NCI-H446 (cell line): ENCODE measurements around the gene APOH.

ENCODE experiments used
- DNase-seq, 2 experiments: peaks; one replicate each; lab custom pipeline; 2025; lab: John Stamatoyannopoulos, UW

APOH gene

GRCh38 chr17:66235377-66235994 lies 6.3 kb upstream of the APOH start:
- no peak for DNase-seq

- DNase-seq = no peak
Observed at GRCh38 chr17:66234611-66235010, 5.4 kb upstream of the APOH start.

- no peak for DNase-seq
Observed at GRCh38 chr17:66233023-66233753, 4.0 kb upstream of the APOH start.

- no peak for DNase-seq
Observed at GRCh38 chr17:66230922-66231591, 1.8 kb upstream of the APOH start.

GRCh38 chr17:66229783-66230538 lies 746 bp upstream of the APOH start:
- no peak for DNase-seq

GRCh38 chr17:66227212-66228045 lies 1.8 kb downstream of the APOH start:
- no peak for DNase-seq

GRCh38 chr17:66222798-66223350 lies 6.3 kb downstream of the APOH start:
- DNase-seq = no peak

GRCh38 chr17:66221755-66222530 lies 7.3 kb downstream of the APOH start:
- no peak for DNase-seq

GRCh38 chr17:66221343-66221742 lies 7.9 kb downstream of the APOH start:
- no peak for DNase-seq

- no peak for DNase-seq
Observed at GRCh38 chr17:66220079-66220835, 9.0 kb downstream of the APOH start.

- no peak for DNase-seq
Observed at GRCh38 chr17:66215529-66215911, 13.7 kb downstream of the APOH start.

GRCh38 chr17:66214884-66215528 lies 14.2 kb downstream of the APOH start:
- DNase-seq = no peak

- DNase-seq = no peak
Observed at GRCh38 chr17:66211047-66211810, 18.0 kb downstream of the APOH start.

GRCh38 chr17:66210208-66210574 lies 19.0 kb downstream of the APOH start:
- DNase-seq = no peak

GRCh38 chr17:66207936-66208335 lies 21.3 kb downstream of the APOH start:
- no peak for DNase-seq

- DNase-seq = no peak
Observed at GRCh38 chr17:66203274-66204015, 25.8 kb downstream of the APOH start.

- DNase-seq = peak; percentile 18 to 46
Observed at GRCh38 chr17:66200685-66201092, 28.5 kb downstream of the APOH start.

GRCh38 chr17:66198242-66198641 lies 31.0 kb downstream of the APOH start:
- DNase-seq = no peak
